ENCODE results near the gene DNAH1. TPM values are rescaled to one million over a fixed set of nuclear protein-coding genes. Genes with fewer than 3 reads are reported as not detected.
"Not testable (repeated sequence)": the region's sequence is repeated elsewhere in the genome, so short reads cannot be mapped to it uniquely, and the experiment has no call there.

The DNAH1 gene
- total RNA-seq, 1 donor: 4.7 TPM

- TF ChIP-seq CTCF (IDR thresholded peaks at IDR 0.05; ENCODE audit: insufficient read depth, low read depth, low read length): no peak
- DNase-seq (ENCODE audit: low read depth): no peak
- H3K4me3 ChIP-seq (ENCODE audit: low read depth, low read length): no peak overlapping the region
Observed at GRCh38 chr3:52283306-52283705, 32.8 kb upstream of the DNAH1 start.

- DNase-seq (ENCODE audit: low read depth); H3K4me3 ChIP-seq (ENCODE audit: low read depth, low read length): not testable (repeated sequence)
Observed at GRCh38 chr3:52284051-52284450, 32.1 kb upstream of the DNAH1 start.

GRCh38 chr3:52286777-52287110 lies 29.4 kb upstream of the DNAH1 start:
- peak overlapping the region; percentile 96 for H3K4me3 ChIP-seq (ENCODE audit: low read depth, low read length)
- peak; percentile 43 for DNase-seq (ENCODE audit: low read depth)
- no peak for TF ChIP-seq CTCF (IDR thresholded peaks at IDR 0.05; ENCODE audit: insufficient read depth, low read depth, low read length)

GRCh38 chr3:52288674-52289073 lies 27.4 kb upstream of the DNAH1 start:
- H3K4me3 ChIP-seq (ENCODE audit: low read depth, low read length): peak overlapping the region; percentile 96
- DNase-seq (ENCODE audit: low read depth): no peak
- TF ChIP-seq CTCF (IDR thresholded peaks at IDR 0.05; ENCODE audit: insufficient read depth, low read depth, low read length): no peak

GRCh38 chr3:52289338-52289746 lies 26.8 kb upstream of the DNAH1 start:
- no peak overlapping the region for H3K4me3 ChIP-seq (ENCODE audit: low read depth, low read length)
- TF ChIP-seq CTCF (IDR thresholded peaks at IDR 0.05; ENCODE audit: insufficient read depth, low read depth, low read length): no peak

GRCh38 chr3:52289747-52290595 lies 26.1 kb upstream of the DNAH1 start:
- H3K4me3 ChIP-seq (ENCODE audit: low read depth, low read length): no peak overlapping the region
- no peak for DNase-seq (ENCODE audit: low read depth)
- TF ChIP-seq CTCF (IDR thresholded peaks at IDR 0.05; ENCODE audit: insufficient read depth, low read depth, low read length): no peak

More at GRCh38 chr3:52289338-52289746, 26.8 kb upstream of the DNAH1 start:
- DNase-seq (ENCODE audit: low read depth): no peak

- TF ChIP-seq CTCF (IDR thresholded peaks at IDR 0.05; ENCODE audit: insufficient read depth, low read depth, low read length): no peak
- no peak for DNase-seq (ENCODE audit: low read depth)
- no peak overlapping the region for H3K4me3 ChIP-seq (ENCODE audit: low read depth, low read length)
Observed at GRCh38 chr3:52290596-52291507, 25.3 kb upstream of the DNAH1 start.

Data from fibroblast of villous mesenchyme (primary cell).